ENCODE data around the gene MRPL38. TPM values are rescaled to one million over a fixed set of nuclear protein-coding genes. Genes with fewer than 3 reads are reported as not detected.
A peak's percentile ranks its signal among the peaks of the same experiment; 100 is the strongest.

The MRPL38 gene
- total RNA-seq, 1 donor from 2014 or later: 65.6 TPM

DNA sequence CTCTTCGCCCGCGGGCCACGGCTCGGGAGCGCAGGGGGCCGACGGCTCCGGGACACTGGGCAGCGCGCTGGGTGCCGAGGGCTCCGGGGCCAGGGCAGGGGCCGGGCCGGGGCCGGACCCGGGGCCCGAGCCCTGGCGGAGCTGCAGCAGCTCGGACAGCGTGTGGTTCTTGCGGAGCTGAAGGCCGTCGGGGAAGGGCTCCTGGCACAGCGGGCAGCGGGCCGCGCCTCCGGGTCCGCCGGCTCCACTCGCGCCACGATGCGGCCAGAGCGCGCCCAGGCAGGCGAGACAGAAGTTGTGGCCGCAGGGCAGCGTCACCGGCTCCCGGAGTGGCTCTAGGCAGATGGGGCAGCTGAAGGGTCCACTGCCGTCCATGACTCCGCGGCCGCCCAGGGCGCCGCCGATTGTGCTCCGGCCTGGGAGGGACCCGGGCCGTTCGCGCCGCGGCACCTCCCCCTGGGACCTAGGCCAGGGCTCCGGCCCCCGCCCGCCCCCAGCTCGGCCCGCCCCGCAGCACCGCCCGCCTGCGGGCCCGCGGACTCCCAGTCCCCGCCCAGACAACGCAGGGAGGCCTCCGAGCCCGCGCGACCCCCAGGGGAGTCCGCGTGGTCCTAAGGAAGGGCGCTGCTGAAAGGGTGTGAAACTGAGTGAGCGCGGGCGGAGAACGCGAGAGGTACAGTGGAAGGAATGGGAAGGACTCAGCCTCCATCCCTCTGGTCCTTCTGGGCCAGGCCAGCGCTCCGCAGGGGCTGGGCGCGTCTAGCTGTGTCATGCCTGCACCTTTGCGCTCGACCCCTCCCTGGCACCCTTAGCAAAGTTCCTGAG is 26.3 kb downstream of the MRPL38 start, which contains the start of gene TRIM47:
Gene TRIM47 (minus strand): TSS at position 408 of the 825 bp plus-strand sequence. CDS start 33 bp downstream, at position 375.
- Mint-ChIP-seq H3K27me3 (ENCODE audit: low read depth, unreplicated experiment) (peaks cover 19% of the 10 kb centered on the region), H3K4me3 (ENCODE audit: unreplicated experiment) (peak within 1 kb of the TSS; percentile 78), H3K27ac (ENCODE audit: unreplicated experiment) (peak within 1 kb of the TSS; percentile 75), H3K9me3 (ENCODE audit: unreplicated experiment) (no peaks in the 10 kb centered on the region), H3K36me3 (ENCODE audit: low read depth, unreplicated experiment) (peaks cover 4% of the 10 kb centered on the region), H3K4me1 (ENCODE audit: low read depth, unreplicated experiment) (peaks cover 8% of the 10 kb centered on the region)
- Histone ChIP-seq H3K4me1 (ENCODE audit: insufficient read depth, low read length) (peaks cover 25% of the 10 kb centered on the region), H3K27me3 (ENCODE audit: insufficient read depth, low read length) (peaks cover 5% of the 10 kb centered on the region), H4K20me1 (ENCODE audit: insufficient read depth, low read length) (peaks cover 4% of the 10 kb centered on the region), H3K9me3 (ENCODE audit: insufficient read depth, low read depth, low read length) (no peaks in the 10 kb centered on the region), H3K4me2 (ENCODE audit: low read length) (peak within 1 kb of the TSS; percentile 93), H2AFZ (ENCODE audit: low read depth, low read length) (peak within 1 kb of the TSS; percentile 85), H3K4me3 (ENCODE audit: insufficient read depth, low read depth, low read length) (peak within 1 kb of the TSS; percentile 56), H3K27ac (ENCODE audit: low read depth, low read length) (peak within 1 kb of the TSS; percentile 44), H3K9ac (ENCODE audit: low read length) (peak within 1 kb of the TSS; percentile 78), H3K36me3 (ENCODE audit: insufficient read depth, low read length) (no peaks in the 10 kb centered on the region), H3K79me2 (ENCODE audit: insufficient read depth, low read length) (no peaks in the 10 kb centered on the region)
- no peak for TF ChIP-seq EZH2 (IDR thresholded peaks at IDR 0.05; ENCODE audit: insufficient read depth, low read length)
- TF ChIP-seq, protein P1, sequence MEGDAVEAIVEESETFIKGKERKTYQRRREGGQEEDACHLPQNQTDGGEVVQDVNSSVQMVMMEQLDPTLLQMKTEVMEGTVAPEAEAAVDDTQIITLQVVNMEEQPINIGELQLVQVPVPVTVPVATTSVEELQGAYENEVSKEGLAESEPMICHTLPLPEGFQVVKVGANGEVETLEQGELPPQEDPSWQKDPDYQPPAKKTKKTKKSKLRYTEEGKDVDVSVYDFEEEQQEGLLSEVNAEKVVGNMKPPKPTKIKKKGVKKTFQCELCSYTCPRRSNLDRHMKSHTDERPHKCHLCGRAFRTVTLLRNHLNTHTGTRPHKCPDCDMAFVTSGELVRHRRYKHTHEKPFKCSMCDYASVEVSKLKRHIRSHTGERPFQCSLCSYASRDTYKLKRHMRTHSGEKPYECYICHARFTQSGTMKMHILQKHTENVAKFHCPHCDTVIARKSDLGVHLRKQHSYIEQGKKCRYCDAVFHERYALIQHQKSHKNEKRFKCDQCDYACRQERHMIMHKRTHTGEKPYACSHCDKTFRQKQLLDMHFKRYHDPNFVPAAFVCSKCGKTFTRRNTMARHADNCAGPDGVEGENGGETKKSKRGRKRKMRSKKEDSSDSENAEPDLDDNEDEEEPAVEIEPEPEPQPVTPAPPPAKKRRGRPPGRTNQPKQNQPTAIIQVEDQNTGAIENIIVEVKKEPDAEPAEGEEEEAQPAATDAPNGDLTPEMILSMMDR (IDR thresholded peaks at IDR 0.05; ENCODE audit: insufficient read depth, low read depth, low read length): no peak
- DNase-seq (ENCODE audit: low read depth): peak; percentile 55
- no peak for FAIRE-seq

DNA sequence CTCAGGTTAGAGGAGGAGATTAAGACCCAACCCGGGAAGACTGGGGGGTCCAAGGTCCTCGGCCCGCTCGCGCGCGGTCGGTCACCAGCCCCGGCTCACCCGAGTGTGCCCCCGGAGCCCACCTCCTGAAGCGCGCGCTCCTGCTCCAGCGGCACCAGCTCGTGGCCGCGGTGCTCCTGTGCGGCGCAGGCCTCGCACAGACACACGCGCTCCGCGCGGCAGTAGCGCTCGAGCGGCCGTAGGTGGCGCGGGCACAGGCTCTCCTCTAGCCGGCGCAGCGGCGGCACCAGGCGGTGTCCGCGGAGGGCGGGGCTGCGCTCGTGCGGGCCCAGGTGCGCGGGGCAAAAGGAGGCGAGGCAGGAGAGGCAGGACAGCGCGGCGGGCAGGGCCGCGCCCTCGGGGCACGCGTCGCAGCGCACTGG is 26.9 kb downstream of the MRPL38 start:
- Histone ChIP-seq H3K4me3 (ENCODE audit: insufficient read depth, low read depth, low read length) (peak overlapping the region; percentile 56), H3K36me3 (ENCODE audit: insufficient read depth, low read length) (no peaks in the 10 kb centered on the region), H3K9ac (ENCODE audit: low read length) (peak overlapping the region; percentile 78), H3K4me2 (ENCODE audit: low read length) (peak overlapping the region; percentile 93), H2AFZ (ENCODE audit: low read depth, low read length) (peak overlapping the region; percentile 85), H3K4me1 (ENCODE audit: insufficient read depth, low read length) (peaks cover 31% of the 10 kb centered on the region), H3K27me3 (ENCODE audit: insufficient read depth, low read length) (peaks cover 5% of the 10 kb centered on the region), H3K79me2 (ENCODE audit: insufficient read depth, low read length) (no peaks in the 10 kb centered on the region), H4K20me1 (ENCODE audit: insufficient read depth, low read length) (peaks cover 4% of the 10 kb centered on the region), H3K27ac (ENCODE audit: low read depth, low read length) (peak overlapping the region; percentile 44), H3K9me3 (ENCODE audit: insufficient read depth, low read depth, low read length) (no peaks in the 10 kb centered on the region)
- Mint-ChIP-seq H3K4me1 (ENCODE audit: low read depth, unreplicated experiment) (peaks cover 8% of the 10 kb centered on the region), H3K27me3 (ENCODE audit: low read depth, unreplicated experiment) (peaks cover 19% of the 10 kb centered on the region), H3K4me3 (ENCODE audit: unreplicated experiment) (peak overlapping the region; percentile 78), H3K36me3 (ENCODE audit: low read depth, unreplicated experiment) (peaks cover 4% of the 10 kb centered on the region), H3K9me3 (ENCODE audit: unreplicated experiment) (no peaks in the 10 kb centered on the region), H3K27ac (ENCODE audit: unreplicated experiment) (peak overlapping the region; percentile 75)
- TF ChIP-seq EZH2 (IDR thresholded peaks at IDR 0.05; ENCODE audit: insufficient read depth, low read length): no peak
- TF ChIP-seq, protein P1 (IDR thresholded peaks at IDR 0.05; ENCODE audit: insufficient read depth, low read depth, low read length): peak; percentile 3
- peak; percentile 51 for DNase-seq (ENCODE audit: low read depth)
- no peak for FAIRE-seq

All from astrocyte (in vitro differentiated cells and primary cell).